Mesendoderm (in vitro differentiated cells): ENCODE data around the gene EFEMP1.
A peak's percentile ranks its signal among the peaks of the same experiment; 100 is the strongest.

Experiments used
- DNase-seq: peaks from one replicate; pipeline ENCODE4 v3.0.0; 2013
- H2AK5ac ChIP-seq: 2 replicates; pipeline ENCODE4 v1.6.1; 2013; ENCODE audit warnings: low read length, inconsistent platforms
- H2BK120ac ChIP-seq: 2 replicates; pipeline ENCODE4 v1.6.1; 2013; ENCODE audit warnings: low read depth, mild to moderate bottlenecking, low read length, moderate library complexity, mixed read lengths
- H2BK15ac ChIP-seq: replicated peaks from 2 replicates; pipeline ENCODE4 v1.6.1; 2013; ENCODE audit warnings: low read depth, mild to moderate bottlenecking, moderate library complexity
- H2BK5ac ChIP-seq: 2 replicates; pipeline ENCODE4 v1.6.1; 2013; ENCODE audit warnings: low read length, inconsistent platforms
- H3K18ac ChIP-seq: 2 replicates; pipeline ENCODE4 v1.6.1; 2013; ENCODE audit warnings: mild to moderate bottlenecking, low read length, mixed read lengths
- H3K23ac ChIP-seq: one replicate; pipeline ENCODE4 v1.6.1; 2013; ENCODE audit warnings: low read length
- H3K27ac ChIP-seq: 2 replicates; pipeline ENCODE4 v1.5.1; 2013; ENCODE audit warnings: low read depth, mild to moderate bottlenecking, inconsistent platforms, low read length, moderate library complexity
- H3K27me3 ChIP-seq: 2 replicates; pipeline ENCODE4 v1.6.1; 2013; ENCODE audit warnings: low read length, control low read depth, mild to moderate bottlenecking, inconsistent platforms; ENCODE audit not compliant: insufficient read depth, poor library complexity
- H3K36me3 ChIP-seq: 2 replicates; pipeline ENCODE4 v1.6.1; 2013; ENCODE audit warnings: low read length, inconsistent platforms; ENCODE audit not compliant: control insufficient read depth, insufficient read depth
- H3K4ac ChIP-seq: one replicate; pipeline ENCODE4 v1.6.1; 2013; ENCODE audit warnings: low read depth, mild to moderate bottlenecking, low read length, moderate library complexity
- H3K4me1 ChIP-seq: 2 replicates; pipeline ENCODE4 v1.6.1; 2013; ENCODE audit warnings: low read depth, low read length, inconsistent platforms; ENCODE audit not compliant: control insufficient read depth
- H3K4me2 ChIP-seq: 2 replicates; pipeline ENCODE4 v1.6.1; 2013; ENCODE audit warnings: low read length
- H3K4me3 ChIP-seq: 2 replicates; pipeline ENCODE4 v1.5.1; 2013; ENCODE audit warnings: mild to moderate bottlenecking, low read length
- H3K56ac ChIP-seq: one replicate; pipeline ENCODE4 v1.6.1; 2013; ENCODE audit warnings: low read length
- H3K79me1 ChIP-seq: 2 replicates; pipeline ENCODE4 v1.6.1; 2013; ENCODE audit warnings: low read length, inconsistent platforms
- H3K79me2 ChIP-seq: 2 replicates; pipeline ENCODE4 v1.6.1; 2013; ENCODE audit warnings: mild to moderate bottlenecking, low read length; ENCODE audit not compliant: control insufficient read depth, insufficient read depth
- H3K9ac ChIP-seq: 2 replicates; pipeline ENCODE4 v1.6.1; 2013; ENCODE audit warnings: low read length, inconsistent platforms
- H4K5ac ChIP-seq: one replicate; pipeline ENCODE4 v1.6.1; 2013; ENCODE audit warnings: low read length
- H4K8ac ChIP-seq: one replicate; pipeline ENCODE4 v1.6.1; 2013; ENCODE audit warnings: low read depth, mild to moderate bottlenecking, control low read depth, low read length, moderate library complexity
- WGBS: extraction: QIAGEN DNeasy Blood & Tissue Kit; methylation state at CpG from one replicate; pipeline ENCODE4 v1.1.7; 2013; ENCODE audit warnings: low lambda C conversion rate, missing lambda C conversion rate; ENCODE audit not compliant: insufficient coverage; ENCODE audit errors: extremely low coverage; 5-methylcytosine and 5-hydroxymethylcytosine counted together

EFEMP1 gene

GRCh38 chr2:55885127-55885943 is 38.2 kb downstream of the EFEMP1 start:
- Histone ChIP-seq H4K5ac (no peak overlapping the region), H3K4me1 (no peaks in the 10 kb centered on the region), H2AK5ac (no peak overlapping the region), H3K4me3 (no peak overlapping the region), H2BK15ac (no peak overlapping the region), H3K27me3 (no peaks in the 10 kb centered on the region), H2BK120ac (no peak overlapping the region), H3K4me2 (no peak overlapping the region), H3K18ac (no peak overlapping the region), H3K79me2 (no peaks in the 10 kb centered on the region), H2BK5ac (no peak overlapping the region), H3K9ac (no peak overlapping the region), H4K8ac (no peak overlapping the region), H3K27ac (no peak overlapping the region), H3K23ac (no peak overlapping the region), H3K4ac (no peak overlapping the region), H3K36me3 (no peaks in the 10 kb centered on the region), H3K79me1 (no peaks in the 10 kb centered on the region), H3K56ac (no peak overlapping the region)
- DNase-seq = peak; percentile 37
- WGBS = 100% methylated on average over 1 of the region's 11 CpGs

GRCh38 chr2:55883829-55884228 is 39.8 kb downstream of the EFEMP1 start:
- Histone ChIP-seq H4K5ac (no peak overlapping the region), H4K8ac (no peak overlapping the region), H3K56ac (no peak overlapping the region), H3K4me3 (no peak overlapping the region), H3K27ac (no peak overlapping the region), H2BK5ac (no peak overlapping the region), H3K79me1 (no peaks in the 10 kb centered on the region), H3K9ac (no peak overlapping the region), H3K4me2 (no peak overlapping the region), H3K4me1 (no peaks in the 10 kb centered on the region), H3K27me3 (no peaks in the 10 kb centered on the region), H2BK15ac (no peak overlapping the region), H3K18ac (no peak overlapping the region), H2AK5ac (no peak overlapping the region), H3K4ac (no peak overlapping the region), H3K36me3 (no peaks in the 10 kb centered on the region), H2BK120ac (no peak overlapping the region), H3K79me2 (no peaks in the 10 kb centered on the region), H3K23ac (no peak overlapping the region)
- WGBS = no CpG with 5 or more reads among the region's 1 CpG
- no peak for DNase-seq

DNA sequence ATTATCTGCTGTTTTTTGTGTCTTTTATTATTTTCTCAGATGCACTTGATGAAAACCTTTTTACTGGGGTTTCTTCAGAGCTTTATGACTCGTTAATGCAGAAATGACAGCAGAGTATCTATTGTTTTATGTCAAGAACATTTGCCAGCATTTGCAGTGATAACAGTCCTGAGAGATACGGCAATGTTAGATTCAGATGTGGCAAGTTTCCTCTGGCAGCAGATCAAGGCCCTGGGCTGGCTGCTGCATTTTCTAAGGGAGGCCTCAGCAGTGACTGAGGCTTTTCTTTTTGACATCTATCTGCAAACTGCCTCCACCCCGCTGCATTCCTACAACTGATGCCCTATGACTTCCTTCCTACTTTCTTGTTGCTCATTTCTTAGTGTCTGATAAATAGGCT is 40.2 kb downstream of the EFEMP1 start:
- H4K5ac ChIP-seq = no peak overlapping the region
- no peak overlapping the region for H3K18ac ChIP-seq
- H3K4me1 ChIP-seq = no peaks in the 10 kb centered on the region
- no peak overlapping the region for H2BK15ac ChIP-seq
- DNase-seq = peak; percentile 12
- no peak overlapping the region for H3K27ac ChIP-seq
- H3K36me3 ChIP-seq = no peaks in the 10 kb centered on the region
- no peak overlapping the region for H3K4me3 ChIP-seq
- H4K8ac ChIP-seq = no peak overlapping the region
- H2AK5ac ChIP-seq = no peak overlapping the region
- H3K4ac ChIP-seq = no peak overlapping the region
- H3K56ac ChIP-seq = no peak overlapping the region
- no peak overlapping the region for H3K23ac ChIP-seq
- H3K27me3 ChIP-seq = no peaks in the 10 kb centered on the region
- no peaks in the 10 kb centered on the region for H3K79me1 ChIP-seq
- H2BK5ac ChIP-seq = no peak overlapping the region
- H2BK120ac ChIP-seq = no peak overlapping the region
- H3K9ac ChIP-seq = no peak overlapping the region
- H3K4me2 ChIP-seq = no peak overlapping the region
- H3K79me2 ChIP-seq = no peaks in the 10 kb centered on the region
- WGBS = no CpG with 5 or more reads among the region's 3 CpGs

GRCh38 chr2:55882954-55883353 is 40.6 kb downstream of the EFEMP1 start:
- H3K4me3 ChIP-seq = no peak overlapping the region
- no peak overlapping the region for H3K56ac ChIP-seq
- H2AK5ac ChIP-seq = no peak overlapping the region
- no peaks in the 10 kb centered on the region for H3K79me1 ChIP-seq
- H3K79me2 ChIP-seq = no peaks in the 10 kb centered on the region
- H3K36me3 ChIP-seq = no peaks in the 10 kb centered on the region
- H3K4me2 ChIP-seq = no peak overlapping the region
- H3K27ac ChIP-seq = no peak overlapping the region
- DNase-seq = no peak
- no peak overlapping the region for H3K4ac ChIP-seq
- no peak overlapping the region for H2BK5ac ChIP-seq
- no peaks in the 10 kb centered on the region for H3K4me1 ChIP-seq
- H2BK120ac ChIP-seq = no peak overlapping the region
- no CpG with 5 or more reads among the region's 4 CpGs for WGBS
- H2BK15ac ChIP-seq = no peak overlapping the region
- H3K27me3 ChIP-seq = no peaks in the 10 kb centered on the region
- H3K18ac ChIP-seq = no peak overlapping the region
- no peak overlapping the region for H4K8ac ChIP-seq
- H3K23ac ChIP-seq = no peak overlapping the region
- H4K5ac ChIP-seq = no peak overlapping the region
- H3K9ac ChIP-seq = no peak overlapping the region

DNA sequence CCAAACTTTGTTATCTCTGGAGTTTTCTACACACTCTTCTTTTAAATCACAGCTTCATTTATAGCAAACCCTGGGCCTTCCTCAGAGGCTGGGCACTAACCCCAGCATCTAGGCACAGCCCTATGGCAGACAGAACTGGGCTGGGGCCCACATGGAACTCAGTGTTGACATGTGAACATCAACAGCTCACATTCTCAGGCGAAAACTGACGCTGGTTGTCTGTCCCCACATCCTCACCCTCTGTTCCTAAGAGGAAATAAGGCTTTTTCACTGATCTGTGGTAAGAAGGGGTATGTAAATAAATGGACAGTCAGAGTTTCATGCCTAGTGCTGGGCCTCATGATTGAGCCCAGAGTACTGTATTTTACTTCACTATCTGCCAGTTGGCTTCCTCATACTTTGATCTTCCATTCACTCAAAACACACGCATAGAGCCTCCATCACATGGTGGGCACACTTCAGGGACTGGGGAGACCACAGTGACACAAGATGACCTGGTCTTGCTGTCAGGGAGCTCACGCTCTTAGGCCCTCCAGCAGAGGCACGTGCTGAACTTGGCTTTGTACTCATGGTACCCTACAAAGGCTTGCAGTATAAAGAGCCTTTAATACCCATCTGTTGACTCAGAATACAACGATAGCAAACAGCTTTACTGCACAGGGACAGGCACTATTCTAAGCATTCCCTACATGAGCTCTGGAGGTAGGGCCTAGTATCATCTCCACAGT is 43.0 kb downstream of the EFEMP1 start:
- H3K27ac ChIP-seq = no peak overlapping the region
- WGBS = no CpG with 5 or more reads among the region's 6 CpGs

More for the DNA sequence above, 43.0 kb downstream of the EFEMP1 start:
- H3K4ac ChIP-seq = no peak overlapping the region
- no peaks in the 10 kb centered on the region for H3K79me1 ChIP-seq
- no peak overlapping the region for H3K9ac ChIP-seq
- no peaks in the 10 kb centered on the region for H3K4me1 ChIP-seq
- no peak overlapping the region for H3K4me2 ChIP-seq
- H2BK5ac ChIP-seq = no peak overlapping the region
- H2BK120ac ChIP-seq = no peak overlapping the region
- no peak overlapping the region for H3K4me3 ChIP-seq
- no peaks in the 10 kb centered on the region for H3K36me3 ChIP-seq
- no peak overlapping the region for H4K8ac ChIP-seq
- no peaks in the 10 kb centered on the region for H3K27me3 ChIP-seq
- H3K18ac ChIP-seq = no peak overlapping the region
- H4K5ac ChIP-seq = no peak overlapping the region
- DNase-seq = no peak
- H3K56ac ChIP-seq = no peak overlapping the region
- H2BK15ac ChIP-seq = no peak overlapping the region
- no peak overlapping the region for H2AK5ac ChIP-seq
- no peaks in the 10 kb centered on the region for H3K79me2 ChIP-seq
- no peak overlapping the region for H3K23ac ChIP-seq
